Measurements from ENCODE around the gene ABCC5. TPM values are rescaled to one million over a fixed set of nuclear protein-coding genes. Genes with fewer than 3 reads are reported as not detected.

ABCC5 gene
- total and polyA plus RNA-seq, 8 donors = 2.8 to 25.9 (median 8.4) TPM

GRCh38 chr3:184003187-184003967 is 14.3 kb downstream of the ABCC5 start:
- FAIRE-seq (no peak), DNase-seq (no peak), ATAC-seq (no peak)
- H3K4me3 ChIP-seq = no peak overlapping the region
- WGBS, 2 donors = 87 to 90% methylated on average over 5 of the region's 5 CpGs
- peaks cover 0 to 9% (median 0%) of the 10 kb centered on the region in 3 donors for H3K4me1 ChIP-seq
- no peaks in the 10 kb centered on the region for H3K9me3 ChIP-seq
- intact Hi-C loops (cut with DNase I) = loop anchor here in 1 of 3 donors (10.0 kb wide), 1 partner anchor 99 kb away; no protein-coding TSS in a partner anchor
- H3K27me3 ChIP-seq = no peaks in the 10 kb centered on the region
- H3K36me3 ChIP-seq = no peaks in the 10 kb centered on the region
- TF ChIP-seq CTCF (IDR thresholded peaks at IDR 0.05) = no peak
- H3K27ac ChIP-seq = no peak overlapping the region

- no peak for FAIRE-seq
- ATAC-seq = no peak
- peaks cover 0 to 9% (median 0%) of the 10 kb centered on the region in 3 donors for H3K4me1 ChIP-seq
- H3K4me3 ChIP-seq = no peak overlapping the region
- no peaks in the 10 kb centered on the region for H3K9me3 ChIP-seq
- no peaks in the 10 kb centered on the region for H3K27me3 ChIP-seq
- DNase-seq = no peak
- intact Hi-C loops (cut with DNase I) = loop anchor here in 1 of 3 donors (10.0 kb wide), 1 partner anchor 98 kb away; no protein-coding TSS in a partner anchor
- H3K27ac ChIP-seq = no peak overlapping the region
- no peak for TF ChIP-seq CTCF (IDR thresholded peaks at IDR 0.05)
- 94 to 95% methylated on average over 11 of the region's 11 CpGs for WGBS, 2 donors
- no peaks in the 10 kb centered on the region for H3K36me3 ChIP-seq
Measured at GRCh38 chr3:184002469-184002868, 15.2 kb downstream of the ABCC5 start.

GRCh38 chr3:184001761-184002160 is 15.9 kb downstream of the ABCC5 start:
- Histone ChIP-seq H3K27ac (no peak overlapping the region), H3K4me3 (no peak overlapping the region), H3K9me3 (no peaks in the 10 kb centered on the region), H3K36me3 (no peaks in the 10 kb centered on the region), H3K27me3 (no peaks in the 10 kb centered on the region), H3K4me1 (peaks cover 0 to 9% (median 0%) of the 10 kb centered on the region in 3 donors)
- no peak for FAIRE-seq
- intact Hi-C loops (cut with DNase I) = loop anchor here in 1 of 3 donors (10.0 kb wide), 1 partner anchor 97 kb away; no protein-coding TSS in a partner anchor
- WGBS, 2 donors = 74 to 77% methylated on average over 3 of the region's 3 CpGs
- no peak for ATAC-seq
- TF ChIP-seq CTCF (IDR thresholded peaks at IDR 0.05) = no peak
- no peak for DNase-seq

GRCh38 chr3:183991403-183991802 is 26.3 kb downstream of the ABCC5 start:
- H3K36me3 ChIP-seq = no peaks in the 10 kb centered on the region
- no peaks in the 10 kb centered on the region for H3K4me1 ChIP-seq
- ATAC-seq = no peak
- no peak for FAIRE-seq
- no peaks in the 10 kb centered on the region for H3K9me3 ChIP-seq
- H3K4me3 ChIP-seq = no peak overlapping the region
- intact Hi-C loops (cut with DNase I) = no loop called here
- H3K27me3 ChIP-seq = no peaks in the 10 kb centered on the region
- H3K27ac ChIP-seq = no peak overlapping the region
- 60 to 67% methylated on average over 5 of the region's 5 CpGs for WGBS, 2 donors
- DNase-seq = no peak
- TF ChIP-seq CTCF (IDR thresholded peaks at IDR 0.05) = no peak

GRCh38 chr3:183988216-183988790 is 29.4 kb downstream of the ABCC5 start:
- ATAC-seq = no peak
- TF ChIP-seq CTCF (IDR thresholded peaks at IDR 0.05) = no peak
- no peak for FAIRE-seq
- intact Hi-C loops (cut with DNase I) = no loop called here
- Histone ChIP-seq H3K4me3 (no peak overlapping the region), H3K36me3 (no peaks in the 10 kb centered on the region), H3K27me3 (no peaks in the 10 kb centered on the region), H3K9me3 (no peaks in the 10 kb centered on the region), H3K27ac (no peak overlapping the region), H3K4me1 (peaks cover 0 to 8% (median 0%) of the 10 kb centered on the region in 3 donors)
- no peak for DNase-seq
- WGBS, 2 donors = 86 to 89% methylated on average over 16 of the region's 16 CpGs
